Neutrophil (primary cell): Measurements from ENCODE around the gene KCNIP3.
"Not testable (repeated sequence)": the region's sequence is repeated elsewhere in the genome, so short reads cannot be mapped to it uniquely, and the experiment has no call there.

ENCODE experiments used
- H3K27ac ChIP-seq: fragments of 200-600 bp; sonication (generic); 2 replicates; pipeline ENCODE4 v1.5.1; 2016; ENCODE audit warnings: mild to moderate bottlenecking, moderate library complexity
- H3K27me3 ChIP-seq: fragments of 200-600 bp; sonication (generic); 2 replicates; pipeline ENCODE4 v1.6.0; 2016; ENCODE audit warnings: mild to moderate bottlenecking
- H3K36me3 ChIP-seq: fragments of 200-600 bp; sonication (generic); 2 replicates; pipeline ENCODE4 v1.5.1; 2017
- H3K4me1 ChIP-seq, 2 experiments: fragments of 200-600 bp in 1 of 2; sonication (generic) in 1 of 2; 1 replicate in 1 of 2; 2 replicates in 1 of 2; pipeline versions ENCODE4 v1.5.1 to v1.6.1; 2013 to 2016; ENCODE audit warnings: low read depth in 1 of 2, low read length in 1 of 2, mild to moderate bottlenecking in 1 of 2, moderate library complexity in 1 of 2; ENCODE audit not compliant: control insufficient read depth in 1 of 2, insufficient read depth in 1 of 2
- H3K4me3 ChIP-seq, 2 experiments: fragments of 200-600 bp in 1 of 2; sonication (generic) in 1 of 2; 1 replicate in 1 of 2; 2 replicates in 1 of 2; pipeline ENCODE4 v1.5.1; 2013 to 2016; ENCODE audit warnings: low read depth in 1 of 2, low read length in 1 of 2, mild to moderate bottlenecking in 1 of 2, moderate library complexity in 1 of 2
- H3K9me3 ChIP-seq: fragments of 200-600 bp; sonication (generic); 2 replicates; pipeline ENCODE4 v1.5.1; 2016

Gene KCNIP3

DNA sequence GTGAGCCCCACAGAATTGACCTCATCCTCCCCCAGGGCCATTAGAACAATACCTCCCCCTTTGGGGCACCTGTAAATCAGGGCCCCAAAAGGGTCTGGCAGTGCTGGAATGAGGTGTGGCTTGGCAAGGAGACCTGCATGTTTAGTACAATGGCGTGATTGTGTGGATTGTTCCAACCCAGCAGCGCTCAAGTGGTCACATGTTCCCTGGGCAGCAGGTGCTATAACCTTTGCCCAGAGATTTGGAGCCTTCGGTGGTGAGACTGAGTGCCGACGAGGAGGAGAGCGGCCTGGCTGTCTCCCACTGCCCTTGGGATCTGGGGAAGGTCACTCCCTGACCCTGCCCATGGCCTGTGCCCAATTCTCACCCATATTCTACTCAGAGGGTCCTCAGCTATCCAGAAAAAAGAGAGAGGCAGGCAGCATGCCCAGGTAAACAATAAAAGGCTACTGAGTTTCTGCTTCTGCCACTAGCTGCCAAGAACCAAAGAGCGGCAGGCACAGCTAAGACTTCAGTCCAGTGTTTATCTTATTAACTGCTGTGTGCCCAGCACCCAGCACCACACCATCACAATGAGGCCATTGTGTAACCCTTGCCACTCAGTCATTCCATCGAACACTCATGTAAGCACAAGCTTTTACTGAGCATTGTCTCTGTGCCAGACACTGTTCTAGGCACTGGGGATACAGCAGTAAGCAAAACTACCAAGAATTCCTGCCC, 132.8 kb downstream of the KCNIP3 start:
- not testable (repeated sequence) for H3K4me1 ChIP-seq, H3K9me3 ChIP-seq, H3K4me3 ChIP-seq, H3K27ac ChIP-seq, H3K36me3 ChIP-seq
- peaks cover 13% of the 10 kb centered on the region for H3K27me3 ChIP-seq

DNA sequence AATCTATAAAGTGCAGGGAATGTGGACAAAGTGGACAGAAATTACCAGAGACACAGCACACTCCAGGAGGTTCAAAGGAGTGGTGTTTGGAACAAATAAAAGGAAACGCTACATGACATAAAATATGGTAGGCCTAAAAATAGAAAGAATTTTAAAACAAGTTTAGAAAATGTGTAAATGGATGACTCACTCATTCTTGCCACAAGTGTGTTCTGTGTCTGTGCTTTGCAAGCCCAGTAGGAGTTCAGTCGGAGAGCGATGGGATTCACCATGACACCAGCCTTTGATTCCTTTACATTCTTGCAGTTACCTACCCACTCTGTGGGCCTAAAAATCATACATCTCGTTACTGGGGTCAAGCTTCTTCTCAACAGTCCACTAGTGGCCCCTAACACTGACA, 136.2 kb downstream of the KCNIP3 start:
- not testable (repeated sequence) for H3K9me3 ChIP-seq, H3K27ac ChIP-seq, H3K27me3 ChIP-seq, H3K4me1 ChIP-seq, H3K4me3 ChIP-seq, H3K36me3 ChIP-seq

GRCh38 chr2:95433973-95434372, 136.8 kb downstream of the KCNIP3 start:
- H3K36me3 ChIP-seq, H3K4me1 ChIP-seq: not testable (repeated sequence)

DNA sequence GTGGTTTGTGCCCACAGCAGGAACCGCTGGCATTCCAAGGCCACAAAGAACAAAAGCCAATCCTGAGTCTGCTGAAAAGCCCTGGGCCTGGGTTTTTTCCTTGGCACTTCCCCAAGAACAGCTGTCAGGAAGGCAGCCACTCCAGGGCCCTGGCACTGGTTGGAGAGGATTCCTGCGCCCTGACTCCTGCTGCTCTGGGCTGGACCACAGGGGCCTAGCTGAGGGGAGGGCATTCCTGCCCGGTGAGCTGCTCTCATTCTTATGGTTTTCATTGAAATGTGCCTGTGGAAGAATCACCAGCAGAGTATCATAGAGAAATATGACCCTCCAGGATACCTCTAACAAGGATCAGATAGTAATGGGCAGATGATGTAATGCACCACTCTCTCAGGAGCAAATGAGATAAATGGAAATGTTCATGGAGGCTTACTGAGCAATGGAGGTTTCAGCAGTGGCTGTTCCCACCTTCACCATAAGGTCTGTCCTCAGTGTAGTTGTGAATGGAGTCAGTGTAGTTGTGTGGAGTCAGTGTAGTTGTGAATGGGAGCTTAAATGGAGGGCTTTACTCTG, 137.4 kb downstream of the KCNIP3 start:
- not testable (repeated sequence) for H3K4me1 ChIP-seq, H3K36me3 ChIP-seq, H3K27me3 ChIP-seq, H3K27ac ChIP-seq, H3K4me3 ChIP-seq, H3K9me3 ChIP-seq

More at GRCh38 chr2:95433973-95434372, 136.8 kb downstream of the KCNIP3 start:
- H3K4me3 ChIP-seq, H3K9me3 ChIP-seq, H3K27me3 ChIP-seq, H3K27ac ChIP-seq: not testable (repeated sequence)

- H3K9me3 ChIP-seq, H3K27ac ChIP-seq, H3K27me3 ChIP-seq, H3K4me1 ChIP-seq, H3K4me3 ChIP-seq, H3K36me3 ChIP-seq: not testable (repeated sequence)
These were observed 138.2 kb downstream of the KCNIP3 start for GRCh38 chr2:95435162-95435871.
